HepG2 (cell line): ENCODE results near the gene PIGR. TPM values are rescaled to one million over a fixed set of nuclear protein-coding genes. Genes with fewer than 3 reads are reported as not detected.

ENCODE experiments used
- AGO1 ChIP-seq: fragments of 200-400 bp; formaldehyde crosslinking; IDR thresholded peaks from 2 replicates; pipeline ENCODE4 v1.6.1; 2017; ENCODE audit warnings: mild to moderate bottlenecking, low read depth, low read length, moderate library complexity; ENCODE audit not compliant: poor library complexity, severe bottlenecking
- AHDC1 ChIP-seq: sonication (generic); formaldehyde crosslinking; IDR thresholded peaks from 2 replicates; pipeline ENCODE4 v1.5.1; 2020; ENCODE audit warnings: mild to moderate bottlenecking, missing genetic modification reagents, borderline replicate concordance
- HMGXB3 ChIP-seq: sonication (generic); formaldehyde crosslinking; IDR thresholded peaks from 2 replicates; pipeline ENCODE4 v1.4.0; 2020; ENCODE audit warnings: missing genetic modification reagents, borderline replicate concordance
- KDM1A ChIP-seq: IDR thresholded peaks from 2 replicates; pipeline ENCODE4 v1.6.1; 2016; ENCODE audit warnings: missing compliant biosample characterization
- MEIS1 ChIP-seq: sonication (generic); formaldehyde crosslinking; IDR thresholded peaks from 2 replicates; pipeline ENCODE4 v1.9.0; 2021; ENCODE audit warnings: mild to moderate bottlenecking, missing genetic modification reagents, moderate library complexity, borderline replicate concordance
- MXD4 ChIP-seq: IDR thresholded peaks from 2 replicates; pipeline ENCODE4 v1.6.1; 2016; ENCODE audit warnings: mild to moderate bottlenecking, missing biosample characterization, missing genetic modification reagents
- PAF1 ChIP-seq: IDR thresholded peaks from 2 replicates; pipeline ENCODE4 v1.6.1; 2016; ENCODE audit warnings: missing genetic modification reagents, missing compliant biosample characterization
- PBX3 ChIP-seq: sonication (generic); formaldehyde crosslinking; IDR thresholded peaks from 2 replicates; pipeline ENCODE4 v1.8.1; 2023; ENCODE audit warnings: missing genetic modification reagents, inconsistent platforms, borderline replicate concordance
- UBTF ChIP-seq: sonication (generic); formaldehyde crosslinking; IDR thresholded peaks from 2 replicates; pipeline ENCODE4 v1.4.0; 2020; ENCODE audit warnings: mild to moderate bottlenecking, missing genetic modification reagents
- ZFP62 ChIP-seq: sonication (generic); formaldehyde crosslinking; IDR thresholded peaks from 2 replicates; pipeline ENCODE4 v1.4.0; 2020; ENCODE audit warnings: missing genetic modification reagents
- ZNF292 ChIP-seq: sonication (generic); formaldehyde crosslinking; IDR thresholded peaks from 2 replicates; pipeline ENCODE4 v1.8.1; 2022; ENCODE audit warnings: mild to moderate bottlenecking, low read depth, missing genetic modification reagents, borderline replicate concordance
- ZNF776 ChIP-seq: sonication (generic); formaldehyde crosslinking; IDR thresholded peaks from 2 replicates; pipeline ENCODE4 v1.4.0; 2020; ENCODE audit warnings: mild to moderate bottlenecking, missing genetic modification reagents
- ZNF790 ChIP-seq: sonication (generic); formaldehyde crosslinking; IDR thresholded peaks from 2 replicates; pipeline ENCODE4 v1.8.0; 2022; ENCODE audit warnings: missing genetic modification reagents, mild to moderate bottlenecking, borderline replicate concordance
- polyA plus RNA-seq, 8 experiments: library from polyadenylated mRNA; depleted of rRNA in 3 of 8; stranded (reverse) in 7 of 8; unstranded in 1 of 8; fragments of >200 nt; fragmentation: Illumina TruSeq in 4 of 8; extraction: Trizol in 4 of 8; gene quantifications; 2 replicates each; pipeline versions ENCODE4 v1.2.1 to v1.2.3, GENCODE V29; 2011 to 2016; ENCODE audit warnings: low read depth in 4 of 8, missing spikeins in 1 of 8, mixed read lengths in 1 of 8; ENCODE audit not compliant: insufficient read depth in 1 of 8
- total RNA-seq, 5 experiments: library from RNA; depleted of rRNA; stranded (reverse); fragments of >200 nt; fragmentation: Illumina TruSeq; extraction: Trizol; gene quantifications; 2 replicates each; pipeline ENCODE4 v1.2.3, GENCODE V29; 2016; ENCODE audit warnings: low read depth in 1 of 5

PIGR gene
- total and polyA plus RNA-seq, 2 of the 13 experiments (the other 11 are each of a cell fraction or from before 2014, with no cell fraction given) = not detected

- TF ChIP-seq AHDC1 (CRISPR knock-in tag) (peak; percentile 43; the same call in 1 of the 2 replicates), ZNF776 (CRISPR knock-in tag) (no peak), MEIS1 (no peak), ZNF292 (CRISPR knock-in tag) (peak; percentile 57; the same call in 1 of the 2 replicates), ZNF790 (CRISPR knock-in tag) (no peak), ZFP62 (CRISPR knock-in tag) (no peak), MXD4 (CRISPR knock-in tag) (no peak), HMGXB3 (CRISPR knock-in tag) (no peak), KDM1A (CRISPR knock-in tag) (no peak), UBTF (CRISPR knock-in tag) (no peak), AGO1 (no peak), PAF1 (no peak), PBX3 (CRISPR knock-in tag) (no peak)
These were observed 5.2 kb upstream of the PIGR start (continued) for GRCh38 chr1:206951318-206952100.
